Stomach (tissue), 9 donors: ENCODE results near the gene RPTOR. TPM values are rescaled to one million over a fixed set of nuclear protein-coding genes. Genes with fewer than 3 reads are reported as not detected.

Source experiments
- DNase-seq, 2 donors: peaks; one replicate each; pipeline versions ENCODE4 v3.0.0 to v3.0.0-alpha.2; 2013 to 2019
- H3K27ac ChIP-seq, 5 donors: fragments of 200-600 bp in 4 of 5; sonication (generic) in 4 of 5; one replicate each; pipeline ENCODE4 v1.5.1; 2013 to 2019; ENCODE audit warnings: mild to moderate bottlenecking in 1 of 5, moderate library complexity in 1 of 5
- H3K27me3 ChIP-seq, 3 donors: fragments of 200-600 bp; sonication (generic); one replicate each; pipeline ENCODE4 v1.5.1; 2017 to 2019; ENCODE audit warnings: mixed run types in 1 of 3
- H3K36me3 ChIP-seq, 4 donors: fragments of 200-600 bp; sonication (generic); 1 replicate in 3 of 4; 2 replicates in 1 of 4; pipeline ENCODE4 v1.5.1; 2016 to 2019
- H3K4me1 ChIP-seq, 4 donors: fragments of 200-600 bp; sonication (generic); one replicate each; pipeline ENCODE4 v1.5.1; 2016 to 2019
- H3K4me3 ChIP-seq, 4 donors: fragments of 200-600 bp; sonication (generic) in 3 of 4; one replicate each; pipeline ENCODE4 v1.5.1; 2016 to 2019; ENCODE audit warnings: mild to moderate bottlenecking in 1 of 4
- H3K9me3 ChIP-seq, 4 donors: fragments of 200-600 bp; sonication (generic); one replicate each; pipeline ENCODE4 v1.5.1; 2016 to 2019
- EP300 ChIP-seq: sonication (generic); formaldehyde crosslinking; IDR thresholded peaks from one replicate; pipeline ENCODE4 v1.6.1; 2017; ENCODE audit warnings: antibody characterized with exemption
- POLR2A ChIP-seq, 4 donors: fragments of 450-650 bp; IDR thresholded peaks; one replicate each; pipeline ENCODE4 v1.6.1; 2016; ENCODE audit warnings: antibody characterized with exemption in 4 of 4, control low read depth in 2 of 4, mild to moderate bottlenecking in 1 of 4, moderate library complexity in 1 of 4
- POLR2AphosphoS5 ChIP-seq, 3 donors: sonication (generic); formaldehyde crosslinking; IDR thresholded peaks; one replicate each; pipeline ENCODE4 v1.6.1; 2016; ENCODE audit warnings: antibody characterized with exemption in 3 of 3
- WGBS, 5 donors: extraction: QIAGEN DNeasy Blood & Tissue Kit in 3 of 5; methylation state at CpG; one replicate each; pipeline versions ENCODE4 v1.1.5 to v1.1.7; 2013 to 2018; 5-methylcytosine and 5-hydroxymethylcytosine counted together
- intact Hi-C: fragments of 100-400 bp; cut with DNase I; formaldehyde crosslinking; loops from one replicate; pipeline ENCODE4 v1.15.1; 2023; ENCODE audit warnings: low total_unique reads
- polyA plus RNA-seq, 3 donors: library from polyadenylated mRNA; stranded (reverse); fragments of 200-250 nt; gene quantifications; one replicate each; pipeline ENCODE4 v1.2.3, GENCODE V29; 2013
- total RNA-seq, 5 donors: library from RNA; depleted of rRNA; stranded (reverse); fragments of >200 nt; gene quantifications; one replicate each; pipeline versions ENCODE4 v1.1.0 to v1.2.3, GENCODE V29; 2014 to 2016
- TF ChIP-seq, protein P1 (sequence below), 7 experiments: fragments of 450-650 bp in 4 of 7; fragments of 200-600 bp in 3 of 7; sonication (generic) in 3 of 7; IDR thresholded peaks; one replicate each; pipeline ENCODE4 v1.5.1; 2016 to 2019; ENCODE audit warnings: antibody characterized with exemption in 7 of 7, control low read depth in 2 of 7, mild to moderate bottlenecking in 1 of 7
- donor health status: healthy with polysubstance abuse.
- donor health status: Bipolar disorder and iron deficiency.
- donor health status: healthy.

RPTOR gene
- total and polyA plus RNA-seq, 8 donors, result 3.8 to 103 (median 19.3) TPM

DNA sequence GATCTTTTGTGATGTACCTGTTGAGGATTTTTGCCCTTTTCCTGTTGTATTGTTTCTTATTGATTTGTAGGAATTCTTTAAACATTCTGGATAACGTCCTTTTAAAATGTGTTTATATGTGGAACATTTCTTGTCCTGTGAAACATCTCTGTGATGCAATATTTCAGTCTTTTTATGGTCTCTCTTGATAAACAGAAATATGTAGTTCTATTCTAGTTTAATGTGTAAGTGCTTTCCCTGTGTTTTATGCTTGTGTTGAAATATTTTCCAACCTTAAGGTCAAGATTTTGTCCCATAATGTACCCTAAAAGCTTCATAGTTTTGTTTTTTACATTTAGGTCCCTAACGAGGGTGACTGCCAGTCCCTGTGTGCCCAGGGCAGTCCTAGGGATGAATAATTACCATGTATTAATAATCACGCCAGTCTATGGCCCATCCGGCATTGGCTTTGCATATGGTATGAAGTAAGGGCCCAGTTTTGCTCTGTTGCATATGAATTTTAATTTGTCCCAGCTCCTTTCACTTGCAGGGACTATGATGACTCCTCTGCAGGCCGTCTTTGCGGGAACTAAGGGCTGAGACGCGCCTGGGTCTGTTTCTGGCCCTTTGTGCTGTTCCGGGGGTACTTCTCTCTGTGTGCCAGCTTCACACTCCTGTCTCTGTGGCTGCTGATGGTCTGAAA is 44.2 kb downstream of the RPTOR start:
- TF ChIP-seq POLR2A (IDR thresholded peaks at IDR 0.05) (no peak), EP300 (no peak), POLR2AphosphoS5 (IDR thresholded peaks at IDR 0.05) (no peak)
- TF ChIP-seq, protein P1, sequence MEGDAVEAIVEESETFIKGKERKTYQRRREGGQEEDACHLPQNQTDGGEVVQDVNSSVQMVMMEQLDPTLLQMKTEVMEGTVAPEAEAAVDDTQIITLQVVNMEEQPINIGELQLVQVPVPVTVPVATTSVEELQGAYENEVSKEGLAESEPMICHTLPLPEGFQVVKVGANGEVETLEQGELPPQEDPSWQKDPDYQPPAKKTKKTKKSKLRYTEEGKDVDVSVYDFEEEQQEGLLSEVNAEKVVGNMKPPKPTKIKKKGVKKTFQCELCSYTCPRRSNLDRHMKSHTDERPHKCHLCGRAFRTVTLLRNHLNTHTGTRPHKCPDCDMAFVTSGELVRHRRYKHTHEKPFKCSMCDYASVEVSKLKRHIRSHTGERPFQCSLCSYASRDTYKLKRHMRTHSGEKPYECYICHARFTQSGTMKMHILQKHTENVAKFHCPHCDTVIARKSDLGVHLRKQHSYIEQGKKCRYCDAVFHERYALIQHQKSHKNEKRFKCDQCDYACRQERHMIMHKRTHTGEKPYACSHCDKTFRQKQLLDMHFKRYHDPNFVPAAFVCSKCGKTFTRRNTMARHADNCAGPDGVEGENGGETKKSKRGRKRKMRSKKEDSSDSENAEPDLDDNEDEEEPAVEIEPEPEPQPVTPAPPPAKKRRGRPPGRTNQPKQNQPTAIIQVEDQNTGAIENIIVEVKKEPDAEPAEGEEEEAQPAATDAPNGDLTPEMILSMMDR (IDR thresholded peaks at IDR 0.05), result no peak
- WGBS, 5 donors, result 84 to 95% (median 92%) methylated on average over 9 of the region's 9 CpGs
- Histone ChIP-seq H3K9me3 (no peaks in the 10 kb centered on the region), H3K27me3 (no peaks in the 10 kb centered on the region), H3K4me1 (peaks cover 0 to 5% (median 0%) of the 10 kb centered on the region in 4 donors), H3K27ac (no peak overlapping the region), H3K4me3 (no peak overlapping the region), H3K36me3 (peaks cover 0 to 5% (median 2%) of the 10 kb centered on the region in 4 donors)
- no peak for DNase-seq
- intact Hi-C loops, result no loop called here

DNA sequence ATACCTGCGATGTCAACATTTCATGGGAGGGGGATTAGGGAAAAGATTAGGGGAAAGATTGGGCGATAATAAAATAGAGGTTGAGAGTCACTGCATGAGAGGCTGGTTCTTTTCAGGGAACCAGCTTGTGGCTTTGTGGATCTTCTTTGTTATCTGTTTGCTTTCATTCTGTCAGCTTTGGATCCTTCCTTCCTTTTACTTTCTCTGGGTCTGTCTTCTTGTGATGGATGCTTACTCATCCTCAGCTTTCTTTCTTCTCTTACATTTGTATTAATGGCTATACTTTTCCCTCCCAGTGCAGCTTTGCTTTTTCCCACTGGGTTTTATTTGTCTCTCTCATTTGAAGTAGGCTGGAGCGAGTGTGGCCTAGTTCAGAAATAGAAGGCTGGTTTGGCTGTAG is 47.1 kb downstream of the RPTOR start:
- Histone ChIP-seq H3K4me3 (no peak overlapping the region), H3K4me1 (peaks cover 9 to 27% (median 19%) of the 10 kb centered on the region in 4 donors), H3K9me3 (no peaks in the 10 kb centered on the region), H3K27ac (no peak overlapping the region), H3K36me3 (peaks cover 0 to 5% (median 2%) of the 10 kb centered on the region in 4 donors), H3K27me3 (no peaks in the 10 kb centered on the region)
- intact Hi-C loops, result no loop called here
- TF ChIP-seq, protein P1 (IDR thresholded peaks at IDR 0.05), result no peak
- TF ChIP-seq EP300 (no peak), POLR2A (IDR thresholded peaks at IDR 0.05) (no peak), POLR2AphosphoS5 (IDR thresholded peaks at IDR 0.05) (no peak)
- WGBS, 5 donors, result 94 to 98% (median 95%) methylated on average over 3 of the region's 3 CpGs
- no peak for DNase-seq

DNA sequence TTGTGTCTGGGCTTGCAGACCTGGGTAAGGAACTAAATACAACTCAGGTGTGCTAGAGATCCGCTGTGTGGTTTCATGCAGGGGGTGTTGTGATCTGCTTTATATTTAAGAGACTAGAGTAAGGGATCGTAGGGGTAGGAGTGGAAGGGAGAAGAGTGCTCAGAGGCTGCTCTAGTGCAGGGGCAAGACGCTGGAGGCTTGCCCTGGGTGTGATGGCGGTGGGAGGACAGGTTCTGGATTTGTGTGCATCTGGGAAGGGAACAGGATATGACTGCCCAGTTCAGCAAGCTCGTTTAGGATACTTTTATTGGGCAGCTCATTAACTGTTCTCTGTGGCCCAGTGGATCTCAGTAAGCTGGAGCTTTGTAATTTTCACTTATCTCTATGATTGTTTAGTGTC is 47.6 kb downstream of the RPTOR start:
- H3K9me3 ChIP-seq, result no peaks in the 10 kb centered on the region
- intact Hi-C loops, result no loop called here
- no peak for DNase-seq
- no peak overlapping the region for H3K4me3 ChIP-seq
- H3K27me3 ChIP-seq, result no peaks in the 10 kb centered on the region
- 67 to 69% (median 68%) methylated on average over 5 of the region's 5 CpGs for WGBS, 5 donors
- TF ChIP-seq EP300 (no peak), POLR2A (IDR thresholded peaks at IDR 0.05) (no peak), POLR2AphosphoS5 (IDR thresholded peaks at IDR 0.05) (no peak)
- TF ChIP-seq, protein P1 (IDR thresholded peaks at IDR 0.05), result no peak
- peaks cover 12 to 30% (median 21%) of the 10 kb centered on the region in 4 donors for H3K4me1 ChIP-seq
- no peak overlapping the region for H3K27ac ChIP-seq
- peaks cover 0 to under 1% (median 0%) of the 10 kb centered on the region in 4 donors for H3K36me3 ChIP-seq

DNA sequence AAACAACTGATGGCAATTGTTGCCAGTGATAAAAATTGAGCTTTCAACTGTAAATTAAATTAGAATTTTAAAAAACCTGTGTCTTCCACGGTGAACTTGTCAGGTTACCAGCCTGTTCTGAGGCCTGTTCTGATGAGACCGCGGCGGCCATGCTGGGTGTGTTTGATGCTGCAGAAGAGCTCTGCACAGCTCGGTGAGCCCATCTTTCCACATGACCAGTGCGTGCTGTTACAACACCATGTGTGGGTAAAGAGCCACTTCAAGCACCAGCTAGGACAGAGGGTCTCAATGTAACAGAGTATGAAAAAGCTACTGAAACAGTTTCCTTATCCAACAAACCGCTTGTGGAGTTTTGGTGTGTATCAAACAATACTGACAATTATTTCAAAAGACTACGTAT is 48.5 kb downstream of the RPTOR start:
- H3K9me3 ChIP-seq, result no peaks in the 10 kb centered on the region
- intact Hi-C loops, result no loop called here
- no peak overlapping the region for H3K4me3 ChIP-seq
- DNase-seq, result no peak
- H3K36me3 ChIP-seq, result no peaks in the 10 kb centered on the region
- H3K27ac ChIP-seq, result no peak overlapping the region
- peaks cover 12 to 30% (median 21%) of the 10 kb centered on the region in 4 donors for H3K4me1 ChIP-seq
- TF ChIP-seq POLR2AphosphoS5 (IDR thresholded peaks at IDR 0.05), result no peak
- no peaks in the 10 kb centered on the region for H3K27me3 ChIP-seq
- 88 to 95% (median 93%) methylated on average over 8 of the region's 8 CpGs for WGBS, 5 donors
